Activated CD8-positive, alpha-beta T cell treated with anti-CD3 and anti-CD28 coated beads, Interleukin-2, amount 10 ng/mL, durations not matched to agents 7 days and 5 days (primary cell): ENCODE measurements around the gene CCDC88B. TPM values are rescaled to one million over a fixed set of nuclear protein-coding genes. Genes with fewer than 3 reads are reported as not detected.
A peak's percentile ranks its signal among the peaks of the same experiment; 100 is the strongest.

Experiments used
- ATAC-seq: fragments of 150-1000 bp; cut with Tn5 transposase; one replicate; pipeline ENCODE4 v1.10.0; 2021; ENCODE audit warnings: moderate library complexity
- CTCF ChIA-PET: fragments of 350-600 bp; sonication (Branson Sonifier 250); formaldehyde crosslinking; loops from one replicate; lab custom pipeline; 2021; ENCODE audit warnings: antibody characterized with exemption; lab: Charles Lee
- POLR2A ChIA-PET: fragments of 350-600 bp; sonication (Branson Sonifier 250); formaldehyde crosslinking; loops from one replicate; lab custom pipeline; 2021; ENCODE audit warnings: antibody characterized with exemption; lab: Charles Lee
- DNase-seq: peaks from one replicate; pipeline ENCODE4 v3.0.0-alpha.2; 2020
- H3K27ac Mint-ChIP-seq: one replicate; pipeline ENCODE4 v1.8.0; 2021; ENCODE audit warnings: mild to moderate bottlenecking, mixed read lengths
- H3K27me3 Mint-ChIP-seq: one replicate; pipeline ENCODE4 v1.8.0; 2021; ENCODE audit warnings: low read depth, mixed read lengths
- H3K36me3 Mint-ChIP-seq: one replicate; pipeline ENCODE4 v1.8.0; 2021; ENCODE audit warnings: low read depth, mixed read lengths
- H3K4me1 Mint-ChIP-seq: one replicate; pipeline ENCODE4 v1.8.0; 2021; ENCODE audit warnings: low read depth, mixed read lengths
- H3K4me3 Mint-ChIP-seq: one replicate; pipeline ENCODE4 v1.8.0; 2021; ENCODE audit warnings: mild to moderate bottlenecking, mixed read lengths
- H3K9me3 Mint-ChIP-seq: one replicate; pipeline ENCODE4 v1.8.0; 2022; ENCODE audit warnings: mixed read lengths; ENCODE audit not compliant: insufficient read depth
- total RNA-seq, 2 experiments: library from RNA; stranded (reverse); gene quantifications; one replicate each; pipeline ENCODE4 v1.2.3, GENCODE V29; 2021

The CCDC88B gene
- total RNA-seq, 2 experiments from 2014 or later: 127 TPM

GRCh38 chr11:64349025-64349387 is 9.0 kb downstream of the CCDC88B start:
- H3K36me3 Mint-ChIP-seq: peaks cover 26% of the 10 kb centered on the region
- H3K4me3 Mint-ChIP-seq: no peak overlapping the region
- peaks cover 8% of the 10 kb centered on the region for H3K4me1 Mint-ChIP-seq
- DNase-seq (no peak), ATAC-seq (no peak)
- CTCF ChIA-PET: interaction anchor here (1.0 to 1.5 kb wide), 2 partner anchors 17 to 31 kb away, joined by 3 to 6 read pairs; partner anchors contain the start of genes PRDX5 and TRMT112
- POLR2A ChIA-PET: interaction anchor here (0.7 to 1.2 kb wide), 2 partner anchors 9 to 31 kb away, joined by 4 to 5 read pairs; partner anchors contain the start of genes CCDC88B, PRDX5 and TRMT112
- no peak overlapping the region for H3K27ac Mint-ChIP-seq
- H3K9me3 Mint-ChIP-seq: no peaks in the 10 kb centered on the region
- H3K27me3 Mint-ChIP-seq: no peaks in the 10 kb centered on the region

- Mint-ChIP-seq H3K9me3 (no peaks in the 10 kb centered on the region), H3K36me3 (peaks cover 24% of the 10 kb centered on the region), H3K4me3 (no peak overlapping the region), H3K4me1 (peaks cover 11% of the 10 kb centered on the region), H3K27me3 (no peaks in the 10 kb centered on the region), H3K27ac (no peak overlapping the region)
- ChIA-PET CTCF (interaction anchor here (1.2 kb wide), 1 partner anchor 31 kb away, joined by 3 read pairs; the partner anchor contains the start of gene PRDX5), POLR2A (interaction anchor here (0.7 kb wide), 1 partner anchor 9 kb away, joined by 5 read pairs; the partner anchor contains the start of gene CCDC88B)
- ATAC-seq (no peak), DNase-seq (no peak)
These were observed 9.4 kb downstream of the CCDC88B start for GRCh38 chr11:64349404-64349803.

GRCh38 chr11:64351136-64351631 is 11.2 kb downstream of the CCDC88B start:
- DNase-seq: no peak
- no peaks in the 10 kb centered on the region for H3K9me3 Mint-ChIP-seq
- CTCF ChIA-PET: no interaction called here
- no peak overlapping the region for H3K4me3 Mint-ChIP-seq
- POLR2A ChIA-PET: interaction anchor here (0.9 kb wide), 1 partner anchor 11 kb away, joined by 3 read pairs; the partner anchor contains the start of gene CCDC88B
- no peaks in the 10 kb centered on the region for H3K27me3 Mint-ChIP-seq
- peaks cover 13% of the 10 kb centered on the region for H3K36me3 Mint-ChIP-seq
- H3K27ac Mint-ChIP-seq: no peak overlapping the region
- H3K4me1 Mint-ChIP-seq: peaks cover 13% of the 10 kb centered on the region
- no peak for ATAC-seq

GRCh38 chr11:64352099-64352994 is 12.3 kb downstream of the CCDC88B start:
- Mint-ChIP-seq H3K9me3 (no peaks in the 10 kb centered on the region), H3K27me3 (no peaks in the 10 kb centered on the region), H3K36me3 (peaks cover 12% of the 10 kb centered on the region), H3K4me1 (peaks cover 19% of the 10 kb centered on the region), H3K4me3 (no peak overlapping the region), H3K27ac (no peak overlapping the region)
- ChIA-PET CTCF (interaction anchor here (0.8 to 7.1 kb wide), 4 partner anchors 10 to 35 kb away, joined by 3 to 39 read pairs (median 4); partner anchors contain the start of genes PRDX5 and TRMT112), POLR2A (interaction anchor here (0.9 to 1.2 kb wide), 2 partner anchors 10 to 34 kb away, joined by 3 read pairs; partner anchors contain the start of gene PRDX5)
- DNase-seq (no peak), ATAC-seq (no peak)

- H3K9me3 Mint-ChIP-seq: no peaks in the 10 kb centered on the region
- no peak for ATAC-seq
- peaks cover 14% of the 10 kb centered on the region for H3K36me3 Mint-ChIP-seq
- CTCF ChIA-PET: interaction anchor here (0.6 to 7.1 kb wide), 3 partner anchors 11 to 54 kb away, joined by 3 to 39 read pairs (median 5); no protein-coding TSS in a partner anchor
- no peaks in the 10 kb centered on the region for H3K27me3 Mint-ChIP-seq
- POLR2A ChIA-PET: interaction anchor here (0.9 to 1.2 kb wide), 2 partner anchors 11 to 35 kb away, joined by 3 read pairs; partner anchors contain the start of gene PRDX5
- no peak overlapping the region for H3K4me3 Mint-ChIP-seq
- no peak for DNase-seq
- H3K4me1 Mint-ChIP-seq: peaks cover 27% of the 10 kb centered on the region
- H3K27ac Mint-ChIP-seq: no peak overlapping the region
These were observed 13.2 kb downstream of the CCDC88B start for GRCh38 chr11:64352995-64353714.

DNA sequence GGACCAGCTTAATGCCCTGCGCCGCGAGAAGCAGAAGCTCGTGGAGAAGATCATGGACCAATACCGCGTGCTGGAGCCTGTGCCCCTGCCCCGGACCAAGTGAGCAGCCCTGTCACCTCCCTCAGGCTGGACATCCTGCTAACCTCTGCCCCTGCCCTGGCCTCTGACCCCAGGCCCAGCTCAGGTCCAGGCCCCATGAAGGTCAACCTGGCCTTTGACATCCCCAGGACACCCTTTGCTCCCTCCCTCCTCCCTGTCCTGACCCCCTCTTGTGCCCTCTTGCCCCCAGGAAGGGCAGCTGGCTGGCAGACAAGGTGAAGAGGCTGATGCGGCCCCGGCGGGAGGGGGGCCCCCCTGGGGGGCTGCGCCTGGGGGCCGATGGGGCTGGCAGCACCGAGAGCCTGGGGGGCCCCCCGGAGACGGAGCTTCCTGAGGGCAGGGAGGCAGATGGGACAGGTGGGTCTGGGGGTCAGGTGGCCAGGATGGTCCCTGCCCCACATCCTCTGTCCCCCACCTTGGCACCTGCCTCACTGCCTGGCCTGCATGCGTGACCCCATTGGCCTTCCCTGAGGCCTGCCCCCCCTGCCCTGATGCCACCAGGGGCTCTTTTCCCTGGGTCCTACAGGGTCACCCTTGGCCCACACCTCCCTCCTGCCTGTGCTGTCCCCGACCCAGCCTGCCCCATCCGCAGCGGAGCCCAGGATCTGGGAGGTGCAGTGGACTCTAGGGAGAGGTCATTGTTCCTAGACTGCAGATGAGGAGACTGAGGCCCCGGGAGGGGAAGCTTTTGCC is 13.9 kb downstream of the CCDC88B start:
- ChIA-PET CTCF (interaction anchor here (0.6 to 7.1 kb wide), 6 partner anchors 8 to 350 kb away, joined by 3 to 39 read pairs (median 7); partner anchors contain the start of gene ESRRA), POLR2A (interaction anchor here (1.2 kb wide), 1 partner anchor 36 kb away, joined by 3 read pairs; the partner anchor contains the start of gene PRDX5)
- H3K9me3 Mint-ChIP-seq: no peaks in the 10 kb centered on the region

DNA sequence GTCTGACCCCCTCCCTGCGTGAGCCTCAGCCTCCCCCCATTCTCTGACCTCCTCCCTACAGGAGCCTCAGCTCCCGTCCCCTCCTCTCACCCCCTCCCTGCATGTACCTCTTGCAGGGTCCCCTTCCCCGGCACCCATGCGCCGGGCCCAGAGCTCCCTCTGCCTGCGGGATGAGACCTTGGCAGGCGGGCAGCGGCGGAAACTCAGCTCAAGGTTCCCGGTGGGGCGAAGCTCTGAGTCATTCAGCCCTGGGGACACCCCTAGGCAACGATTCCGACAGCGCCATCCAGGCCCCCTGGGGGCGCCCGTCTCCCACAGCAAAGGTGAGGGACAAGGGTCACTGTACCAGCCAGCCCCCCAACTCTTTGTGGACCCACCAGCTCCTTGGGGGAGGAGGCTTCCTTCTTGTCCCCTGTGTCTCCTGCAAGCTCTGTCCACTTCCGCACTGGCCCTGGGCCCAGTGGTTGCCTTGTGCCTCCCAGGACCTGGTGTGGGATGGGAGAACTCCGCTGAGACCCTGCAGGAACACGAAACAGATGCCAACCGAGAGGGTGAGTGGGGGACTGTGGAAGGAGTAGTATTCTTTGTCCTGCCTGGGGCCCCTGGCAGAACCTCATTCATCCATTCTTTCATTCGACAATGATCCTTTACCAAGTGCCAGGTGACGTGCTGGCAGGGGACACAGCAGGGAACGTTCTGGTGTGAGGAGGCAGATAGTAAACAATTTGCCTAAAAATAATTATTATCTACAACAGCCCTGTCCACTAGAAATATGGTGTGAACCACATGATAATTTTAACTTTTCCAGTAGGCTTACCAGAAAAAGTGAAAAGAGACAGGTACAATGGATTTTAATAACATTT is 15.3 kb downstream of the CCDC88B start:
- H3K4me1 Mint-ChIP-seq: peaks cover 39% of the 10 kb centered on the region
- peaks cover 12% of the 10 kb centered on the region for H3K36me3 Mint-ChIP-seq
- peak; percentile 23 for ATAC-seq
- DNase-seq: peak; percentile 65
- H3K27ac Mint-ChIP-seq: peak overlapping the region; percentile 63
- CTCF ChIA-PET: interaction anchor here (0.6 to 7.1 kb wide), 20 partner anchors 10 to 588 kb away, joined by 3 to 39 read pairs (median 4); partner anchors contain the start of genes ESRRA, FERMT3, PRDX5 and TRMT112
- POLR2A ChIA-PET: interaction anchor here (1.3 kb wide), 1 partner anchor 38 kb away, joined by 3 read pairs; the partner anchor contains the start of genes PRDX5 and TRMT112
- no peaks in the 10 kb centered on the region for H3K9me3 Mint-ChIP-seq
- H3K4me3 Mint-ChIP-seq: no peak overlapping the region
- no peaks in the 10 kb centered on the region for H3K27me3 Mint-ChIP-seq

More for the DNA sequence above, 13.9 kb downstream of the CCDC88B start:
- H3K36me3 Mint-ChIP-seq: peaks cover 12% of the 10 kb centered on the region
- no peaks in the 10 kb centered on the region for H3K27me3 Mint-ChIP-seq
- no peak overlapping the region for H3K27ac Mint-ChIP-seq
- H3K4me1 Mint-ChIP-seq: peaks cover 30% of the 10 kb centered on the region
- DNase-seq: no peak
- H3K4me3 Mint-ChIP-seq: no peak overlapping the region
- no peak for ATAC-seq

DNA sequence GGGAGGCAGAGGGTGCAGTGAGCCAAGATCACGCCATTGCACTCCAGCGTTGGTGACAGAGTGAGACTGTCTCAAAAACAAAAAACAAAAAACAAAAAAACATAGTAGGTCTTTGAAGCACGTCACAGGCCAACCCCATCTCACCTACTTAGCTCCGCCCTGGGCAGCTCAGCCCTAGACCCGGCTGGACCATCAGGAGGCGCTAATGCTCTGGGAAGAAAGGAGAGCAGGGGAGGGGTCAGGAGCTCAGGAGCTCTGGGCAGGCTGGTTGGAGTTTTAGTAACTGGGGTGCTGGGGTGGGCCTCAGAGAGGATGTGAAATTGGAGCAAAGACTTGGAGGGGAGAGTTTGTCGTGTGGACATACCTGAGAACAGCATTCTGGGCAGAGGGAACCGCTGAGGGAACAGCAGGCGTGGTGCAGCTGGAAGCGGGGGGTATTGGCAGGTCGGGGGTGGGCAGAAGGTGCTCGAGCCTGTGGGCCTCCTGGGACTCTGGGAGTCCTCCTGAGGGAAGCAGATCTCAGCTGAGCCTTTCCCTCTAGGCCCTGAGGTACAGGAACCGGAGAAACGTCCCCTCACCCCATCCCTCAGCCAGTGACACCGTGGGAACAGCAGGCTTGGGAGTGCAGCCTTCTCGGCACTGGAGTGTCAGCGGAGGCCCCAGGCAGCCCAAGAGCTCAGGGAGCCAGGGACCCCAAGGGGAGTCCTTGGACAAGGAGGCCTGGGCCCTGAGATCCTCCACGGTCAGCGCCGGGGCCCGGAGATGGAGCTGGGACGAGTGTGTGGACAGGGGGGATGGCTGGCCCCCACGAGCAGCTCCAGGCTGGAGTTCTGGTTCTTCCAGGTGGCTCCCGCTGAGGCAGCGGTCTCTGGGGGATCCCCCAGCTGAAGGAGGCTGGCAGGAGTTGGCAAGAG is 16.8 kb downstream of the CCDC88B start:
- peaks cover 49% of the 10 kb centered on the region for H3K4me1 Mint-ChIP-seq

DNA sequence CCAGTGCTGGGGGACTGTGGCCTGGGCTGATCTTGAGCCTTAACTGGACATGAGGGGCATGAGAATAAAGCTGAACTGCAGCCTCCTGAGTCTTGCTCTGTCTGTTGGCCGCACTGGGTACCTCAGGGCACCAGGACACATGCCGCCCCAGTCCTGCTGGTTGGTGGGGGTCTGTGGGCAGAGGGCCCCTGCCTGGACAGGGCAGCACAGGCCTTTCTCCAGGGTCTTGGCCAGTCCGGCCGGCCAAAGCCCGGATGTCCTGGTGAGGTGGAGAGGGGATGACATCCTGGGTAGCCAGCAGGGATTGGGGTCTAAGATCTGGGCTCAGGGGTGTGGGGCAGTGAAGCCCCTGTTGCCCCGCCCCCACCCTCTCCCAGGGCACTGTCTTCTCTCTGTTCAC is 17.4 kb downstream of the CCDC88B start:
- Mint-ChIP-seq H3K27me3 (no peaks in the 10 kb centered on the region), H3K36me3 (peaks cover 29% of the 10 kb centered on the region), H3K27ac (peak overlapping the region; percentile 68), H3K9me3 (no peaks in the 10 kb centered on the region), H3K4me3 (peak overlapping the region; percentile 69), H3K4me1 (peaks cover 52% of the 10 kb centered on the region)
- CTCF ChIA-PET: interaction anchor here (1.0 to 7.1 kb wide), 7 partner anchors 13 to 92 kb away, joined by 3 to 39 read pairs (median 6); partner anchors contain the start of genes ESRRA, PRDX5 and TRMT112
- POLR2A ChIA-PET: no interaction called here
- no peak for DNase-seq
- ATAC-seq: no peak

More for the DNA sequence above, 16.8 kb downstream of the CCDC88B start:
- ChIA-PET CTCF (interaction anchor here (0.9 to 7.1 kb wide), 12 partner anchors 12 to 332 kb away, joined by 3 to 39 read pairs (median 6); partner anchors contain the start of genes ESRRA, PRDX5 and TRMT112), POLR2A (interaction anchor here (0.5 kb wide), 1 partner anchor 130 kb away, joined by 3 read pairs; no protein-coding TSS in a partner anchor)
- H3K27ac Mint-ChIP-seq: peak overlapping the region; percentile 62
- H3K9me3 Mint-ChIP-seq: no peaks in the 10 kb centered on the region
- H3K27me3 Mint-ChIP-seq: no peaks in the 10 kb centered on the region
- DNase-seq (peak; percentile 53), ATAC-seq (no peak)
- H3K36me3 Mint-ChIP-seq: peaks cover 22% of the 10 kb centered on the region
- no peak overlapping the region for H3K4me3 Mint-ChIP-seq
